OCI-LY1 (cell line): ENCODE results near the gene ARSH.

Source experiments
- EZH2 ChIP-seq: fragments of 200-600 bp; sonication (generic), shearing (Covaris generic); IDR thresholded peaks from 2 replicates; pipeline ENCODE4 v1.8.0; 2017; ENCODE audit warnings: borderline replicate concordance, mixed run types, mild to moderate bottlenecking, antibody characterized with exemption, low read length, moderate library complexity, mixed read lengths
- TF ChIP-seq, protein P1 (sequence below): fragments of 200-600 bp; sonication (generic), shearing (Covaris generic); IDR thresholded peaks from 2 replicates; pipeline ENCODE4 v1.5.1; 2017; ENCODE audit warnings: mild to moderate bottlenecking, antibody characterized with exemption, low read length, moderate library complexity, mixed read lengths

- TF ChIP-seq, protein P1, sequence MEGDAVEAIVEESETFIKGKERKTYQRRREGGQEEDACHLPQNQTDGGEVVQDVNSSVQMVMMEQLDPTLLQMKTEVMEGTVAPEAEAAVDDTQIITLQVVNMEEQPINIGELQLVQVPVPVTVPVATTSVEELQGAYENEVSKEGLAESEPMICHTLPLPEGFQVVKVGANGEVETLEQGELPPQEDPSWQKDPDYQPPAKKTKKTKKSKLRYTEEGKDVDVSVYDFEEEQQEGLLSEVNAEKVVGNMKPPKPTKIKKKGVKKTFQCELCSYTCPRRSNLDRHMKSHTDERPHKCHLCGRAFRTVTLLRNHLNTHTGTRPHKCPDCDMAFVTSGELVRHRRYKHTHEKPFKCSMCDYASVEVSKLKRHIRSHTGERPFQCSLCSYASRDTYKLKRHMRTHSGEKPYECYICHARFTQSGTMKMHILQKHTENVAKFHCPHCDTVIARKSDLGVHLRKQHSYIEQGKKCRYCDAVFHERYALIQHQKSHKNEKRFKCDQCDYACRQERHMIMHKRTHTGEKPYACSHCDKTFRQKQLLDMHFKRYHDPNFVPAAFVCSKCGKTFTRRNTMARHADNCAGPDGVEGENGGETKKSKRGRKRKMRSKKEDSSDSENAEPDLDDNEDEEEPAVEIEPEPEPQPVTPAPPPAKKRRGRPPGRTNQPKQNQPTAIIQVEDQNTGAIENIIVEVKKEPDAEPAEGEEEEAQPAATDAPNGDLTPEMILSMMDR, result no peak
- TF ChIP-seq EZH2, result no peak
Observed at GRCh38 chrX:2989565-2989964, 16.8 kb upstream of the ARSH start.
